CD8-positive, alpha-beta memory T cell (primary cell): ENCODE results near the gene MEOX2. TPM values are rescaled to one million over a fixed set of nuclear protein-coding genes. Genes with fewer than 3 reads are reported as not detected.

Experiments
- CTCF ChIA-PET: fragments of 350-600 bp; sonication (Branson Sonifier 250); formaldehyde crosslinking; loops from one replicate; lab custom pipeline; 2021; ENCODE audit warnings: antibody characterized with exemption; lab: Charles Lee
- POLR2A ChIA-PET: fragments of 350-600 bp; sonication (Branson Sonifier 250); formaldehyde crosslinking; loops from one replicate; lab custom pipeline; 2021; ENCODE audit warnings: antibody characterized with exemption; lab: Charles Lee
- DNase-seq, 5 donors: peaks; one replicate each; pipeline versions ENCODE4 v3.0.0 to v3.0.0-alpha.2; 2020 to 2022; ENCODE audit warnings: mixed read lengths in 1 of 5
- H3K27ac ChIP-seq: one replicate; pipeline ENCODE4 v1.7.0; 2013; ENCODE audit warnings: low read depth, mild to moderate bottlenecking, low read length, moderate library complexity
- H3K27me3 ChIP-seq: 2 replicates; pipeline ENCODE4 v1.7.0; 2013; ENCODE audit warnings: low read length, mild to moderate bottlenecking; ENCODE audit not compliant: insufficient read depth, poor library complexity, severe bottlenecking
- H3K36me3 ChIP-seq: 2 replicates; pipeline ENCODE4 v1.7.0; 2013; ENCODE audit warnings: mild to moderate bottlenecking, low read length, moderate library complexity; ENCODE audit not compliant: insufficient read depth
- H3K4me1 ChIP-seq: 2 replicates; pipeline ENCODE4 v1.7.0; 2013; ENCODE audit warnings: mild to moderate bottlenecking, low read length, moderate library complexity; ENCODE audit not compliant: insufficient read depth
- H3K4me3 ChIP-seq: 2 replicates; pipeline ENCODE4 v1.7.0; 2013; ENCODE audit warnings: mild to moderate bottlenecking, low read length
- H3K9me3 ChIP-seq: 2 replicates; pipeline ENCODE4 v1.7.0; 2013; ENCODE audit warnings: mild to moderate bottlenecking, low read length
- H3K27ac Mint-ChIP-seq, 8 donors: one replicate each; pipeline ENCODE4 v1.8.0; 2020 to 2021; ENCODE audit warnings: mixed read lengths in 8 of 8, mild to moderate bottlenecking in 6 of 8, inconsistent platforms in 3 of 8, moderate library complexity in 3 of 8
- H3K27me3 Mint-ChIP-seq, 2 donors: one replicate each; pipeline ENCODE4 v1.8.0; 2020 to 2021; ENCODE audit warnings: mixed read lengths in 2 of 2, mild to moderate bottlenecking in 1 of 2, moderate library complexity in 1 of 2
- H3K36me3 Mint-ChIP-seq, 3 donors: one replicate each; pipeline ENCODE4 v1.8.0; 2020 to 2021; ENCODE audit warnings: mixed read lengths in 3 of 3, inconsistent platforms in 1 of 3, mild to moderate bottlenecking in 1 of 3
- H3K4me1 Mint-ChIP-seq, 3 donors: one replicate each; pipeline ENCODE4 v1.8.0; 2020 to 2021; ENCODE audit warnings: mixed read lengths in 3 of 3, inconsistent platforms in 1 of 3, mild to moderate bottlenecking in 1 of 3
- H3K4me3 Mint-ChIP-seq, 7 donors: one replicate each; pipeline ENCODE4 v1.8.0; 2020 to 2021; ENCODE audit warnings: mixed read lengths in 7 of 7, mild to moderate bottlenecking in 6 of 7, moderate library complexity in 4 of 7, inconsistent platforms in 2 of 7
- H3K9me3 Mint-ChIP-seq, 5 donors: one replicate each; pipeline ENCODE4 v1.8.0; 2020 to 2022; ENCODE audit warnings: mixed read lengths in 5 of 5, mild to moderate bottlenecking in 3 of 5, moderate library complexity in 2 of 5, inconsistent platforms in 1 of 5
- polyA plus RNA-seq: library from polyadenylated mRNA; unstranded; fragments of 300-500 nt; fragmentation: Illumina TruSeq; gene quantifications from one replicate; pipeline ENCODE4 v1.2.3, GENCODE V29; 2021
- total RNA-seq, 2 experiments: library from RNA; stranded (reverse); gene quantifications; one replicate each; pipeline ENCODE4 v1.2.3, GENCODE V29; 2021

The MEOX2 gene
- total and polyA plus RNA-seq, 3 experiments from 2014 or later, result not detected

DNA sequence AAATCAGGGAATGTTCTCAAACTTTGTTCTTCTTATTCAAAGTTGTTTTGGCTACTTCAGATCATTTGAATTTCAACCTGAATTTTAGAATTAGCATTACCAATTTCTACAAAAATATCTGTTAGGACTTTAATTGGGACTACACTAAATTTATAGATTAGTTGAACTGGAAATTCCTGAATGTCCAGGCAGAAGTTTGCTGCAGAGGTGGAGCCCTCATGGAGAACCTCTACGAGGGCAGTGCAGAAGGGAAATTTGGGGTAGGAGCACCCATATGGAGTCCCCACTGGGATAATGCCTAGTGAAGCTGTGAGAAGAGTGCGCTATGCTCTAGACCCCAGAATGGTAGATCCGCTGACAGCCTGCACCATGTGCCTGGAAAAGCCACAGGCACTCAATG is 101.9 kb downstream of the MEOX2 start:
- Mint-ChIP-seq H3K4me3 (no peak overlapping the region), H3K36me3 (no peaks in the 10 kb centered on the region), H3K27ac (no peak overlapping the region), H3K27me3 (no peaks in the 10 kb centered on the region), H3K9me3 (peaks cover 3 to 11% (median 7%) of the 10 kb centered on the region in 5 donors), H3K4me1 (no peaks in the 10 kb centered on the region)
- no peak overlapping the region for H3K4me3 ChIP-seq
- no peaks in the 10 kb centered on the region for H3K4me1 ChIP-seq
- H3K36me3 ChIP-seq, result no peaks in the 10 kb centered on the region
- no peak for DNase-seq
- H3K27ac ChIP-seq, result no peak overlapping the region
- no peaks in the 10 kb centered on the region for H3K27me3 ChIP-seq
- no peaks in the 10 kb centered on the region for H3K9me3 ChIP-seq
- POLR2A ChIA-PET, result no interaction called here
- CTCF ChIA-PET, result no interaction called here

DNA sequence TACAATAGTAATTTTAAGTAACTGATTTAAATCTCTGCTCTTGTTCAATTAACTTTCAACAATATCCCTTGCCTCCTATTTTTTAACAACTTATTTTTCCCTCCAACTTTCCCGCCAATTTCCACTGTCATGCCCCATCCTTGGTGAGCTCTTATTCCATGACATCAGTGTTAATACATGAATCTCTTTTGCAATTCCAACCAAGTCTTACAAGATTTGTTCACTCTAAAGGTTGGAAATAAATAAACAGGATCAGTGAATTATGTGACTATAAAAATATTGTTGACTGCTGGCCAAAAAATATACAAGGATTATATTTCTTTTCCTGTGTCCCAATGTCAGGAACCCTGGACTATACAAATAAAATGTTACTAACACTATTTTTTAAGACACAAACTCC is 103.7 kb downstream of the MEOX2 start:
- no peak for DNase-seq
- POLR2A ChIA-PET, result no interaction called here
- Histone ChIP-seq H3K4me1 (no peaks in the 10 kb centered on the region), H3K36me3 (no peaks in the 10 kb centered on the region), H3K27me3 (no peaks in the 10 kb centered on the region), H3K4me3 (no peak overlapping the region), H3K9me3 (no peaks in the 10 kb centered on the region), H3K27ac (no peak overlapping the region)
- H3K4me1 Mint-ChIP-seq, result no peaks in the 10 kb centered on the region
- H3K27ac Mint-ChIP-seq, result no peak overlapping the region
- CTCF ChIA-PET, result no interaction called here
- no peaks in the 10 kb centered on the region for H3K36me3 Mint-ChIP-seq
- H3K4me3 Mint-ChIP-seq, result no peak overlapping the region
- peaks cover 3 to 11% (median 8%) of the 10 kb centered on the region in 5 donors for H3K9me3 Mint-ChIP-seq
- H3K27me3 Mint-ChIP-seq, result no peaks in the 10 kb centered on the region

DNA sequence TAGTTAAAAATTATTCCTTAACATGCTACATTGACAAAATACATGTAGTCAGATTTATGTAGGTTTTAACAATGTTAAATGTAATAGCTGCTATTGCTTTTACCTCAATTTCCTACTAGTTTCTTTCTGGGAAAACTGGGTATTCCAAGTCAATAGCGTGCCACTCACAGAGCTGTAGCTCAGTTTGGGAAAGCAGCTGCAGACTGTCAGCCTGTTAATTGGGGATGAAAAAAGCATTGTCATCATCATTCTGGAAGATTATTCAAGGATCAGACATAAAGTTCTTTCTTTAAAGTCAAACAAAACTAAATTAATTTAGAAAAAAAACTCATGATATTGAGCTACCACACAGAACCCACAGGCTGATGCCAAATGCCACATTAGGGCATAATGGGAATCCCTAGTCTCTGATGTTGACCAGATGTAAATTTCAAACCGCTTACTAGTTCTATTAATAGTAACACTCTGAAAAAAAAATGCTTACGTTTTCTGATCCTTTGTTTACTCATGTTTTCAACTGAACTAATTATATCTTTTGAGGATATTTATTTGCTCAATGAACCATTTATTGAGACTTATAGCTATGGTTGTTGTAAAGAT is 105.0 kb downstream of the MEOX2 start:
- DNase-seq, result no peak
- Histone ChIP-seq H3K27ac (no peak overlapping the region), H3K9me3 (no peaks in the 10 kb centered on the region), H3K4me3 (no peak overlapping the region), H3K36me3 (no peaks in the 10 kb centered on the region), H3K27me3 (no peaks in the 10 kb centered on the region), H3K4me1 (no peaks in the 10 kb centered on the region)
- ChIA-PET CTCF (no interaction called here), POLR2A (no interaction called here)
- Mint-ChIP-seq H3K27ac (no peak overlapping the region), H3K9me3 (peaks cover 3 to 12% (median 10%) of the 10 kb centered on the region in 5 donors), H3K4me3 (no peak overlapping the region), H3K4me1 (no peaks in the 10 kb centered on the region), H3K36me3 (no peaks in the 10 kb centered on the region), H3K27me3 (no peaks in the 10 kb centered on the region)

DNA sequence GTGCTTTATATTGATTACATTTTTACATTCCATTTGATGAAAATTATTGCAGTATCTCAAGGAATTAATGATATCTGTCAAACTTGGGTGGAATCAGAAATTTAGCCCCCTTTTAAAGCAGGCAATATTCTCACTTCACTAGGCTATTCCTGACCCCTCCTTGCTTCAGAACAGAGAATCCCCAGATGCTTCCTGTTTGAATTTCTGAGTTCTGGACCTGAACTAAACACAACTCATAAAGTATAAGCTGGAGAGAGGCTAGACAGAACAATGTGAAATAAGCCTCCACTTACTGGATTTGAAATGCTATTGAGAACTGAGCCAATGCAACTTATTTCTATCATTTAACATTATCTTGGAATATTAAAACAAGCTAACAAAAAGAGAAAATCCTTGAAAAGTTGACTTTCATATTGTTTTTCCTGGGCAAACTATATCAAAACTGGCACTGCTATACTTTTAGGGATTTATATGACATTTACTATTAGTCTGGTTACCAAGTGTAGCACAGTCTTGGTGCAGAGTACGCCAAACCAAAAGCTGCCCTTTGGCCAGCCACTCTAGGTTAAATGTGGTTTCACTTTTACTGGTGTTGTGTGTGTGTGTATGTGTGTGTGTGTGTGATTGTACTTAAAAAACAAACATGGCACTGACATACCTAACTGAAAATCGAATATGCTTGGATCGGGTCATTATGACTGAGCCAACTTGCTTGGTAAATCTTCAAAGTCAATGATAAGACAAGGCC is 105.7 kb downstream of the MEOX2 start:
- Mint-ChIP-seq H3K27ac (no peak overlapping the region), H3K4me3 (no peak overlapping the region), H3K27me3 (no peaks in the 10 kb centered on the region), H3K36me3 (no peaks in the 10 kb centered on the region), H3K9me3 (peaks cover 3 to 12% (median 10%) of the 10 kb centered on the region in 5 donors), H3K4me1 (no peaks in the 10 kb centered on the region)
- Histone ChIP-seq H3K4me1 (no peaks in the 10 kb centered on the region), H3K9me3 (no peaks in the 10 kb centered on the region), H3K36me3 (no peaks in the 10 kb centered on the region), H3K27me3 (no peaks in the 10 kb centered on the region), H3K27ac (no peak overlapping the region), H3K4me3 (no peak overlapping the region)
- ChIA-PET CTCF (no interaction called here), POLR2A (no interaction called here)
- DNase-seq, result no peak

DNA sequence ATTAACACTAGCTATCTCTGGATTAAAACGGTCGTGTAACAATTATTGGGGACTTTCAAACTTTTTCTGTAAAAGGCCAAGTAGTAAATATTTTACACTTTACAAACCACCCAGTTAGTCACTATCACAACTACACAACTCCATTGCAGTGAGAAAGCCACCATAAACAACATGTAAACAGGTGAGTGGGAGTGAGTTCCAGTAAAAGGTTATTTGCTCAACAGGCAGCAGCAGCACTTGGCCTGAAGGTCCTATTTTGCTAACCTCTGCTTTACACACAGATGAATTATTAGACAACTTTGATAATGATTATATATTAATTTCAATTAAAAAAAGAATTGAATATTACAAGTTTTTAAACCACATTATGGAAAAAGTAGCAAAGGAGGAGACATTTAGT is 108.9 kb downstream of the MEOX2 start:
- H3K27ac ChIP-seq, result no peak overlapping the region
- no peaks in the 10 kb centered on the region for H3K36me3 Mint-ChIP-seq
- no peaks in the 10 kb centered on the region for H3K4me1 ChIP-seq
- DNase-seq, result no peak
- H3K27me3 Mint-ChIP-seq, result no peaks in the 10 kb centered on the region
- H3K4me3 ChIP-seq, result no peak overlapping the region
- H3K36me3 ChIP-seq, result no peaks in the 10 kb centered on the region
- H3K4me3 Mint-ChIP-seq, result no peak overlapping the region
- peaks cover 0 to 13% (median 7%) of the 10 kb centered on the region in 5 donors for H3K9me3 Mint-ChIP-seq
- CTCF ChIA-PET, result no interaction called here
- H3K4me1 Mint-ChIP-seq, result no peaks in the 10 kb centered on the region
- no peaks in the 10 kb centered on the region for H3K27me3 ChIP-seq
- no peak overlapping the region for H3K27ac Mint-ChIP-seq
- no peaks in the 10 kb centered on the region for H3K9me3 ChIP-seq
- POLR2A ChIA-PET, result no interaction called here

DNA sequence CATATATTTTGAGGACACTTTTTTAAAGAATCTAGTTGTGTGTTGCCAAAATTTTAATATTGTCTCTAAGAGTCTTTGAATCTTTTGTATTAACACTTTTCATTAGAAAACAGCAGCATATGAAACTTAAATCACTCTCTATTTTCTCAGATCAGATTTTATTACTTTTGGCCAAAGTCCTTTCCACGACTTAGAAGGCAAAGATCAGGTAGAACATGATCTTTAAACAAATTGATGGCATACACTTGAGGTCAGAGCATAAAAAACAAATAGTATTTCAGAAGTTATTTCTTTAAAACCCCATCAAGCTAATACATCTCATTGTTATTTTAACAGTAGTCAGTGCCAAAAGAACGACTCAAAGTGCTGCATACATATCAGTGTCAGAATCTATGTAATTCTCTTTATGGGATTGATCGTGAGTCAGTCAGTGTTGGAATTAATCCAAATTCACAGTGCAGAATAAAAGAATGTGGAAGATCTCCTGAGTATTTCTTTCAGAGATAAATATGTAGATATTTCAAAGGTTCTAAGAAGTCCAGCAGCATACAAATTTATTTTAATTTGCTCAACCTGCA is 115.1 kb downstream of the MEOX2 start:
- ChIA-PET POLR2A (no interaction called here), CTCF (no interaction called here)
- H3K27ac Mint-ChIP-seq, result no peak overlapping the region
- Histone ChIP-seq H3K4me3 (no peak overlapping the region), H3K27ac (no peak overlapping the region), H3K27me3 (no peaks in the 10 kb centered on the region), H3K4me1 (no peaks in the 10 kb centered on the region), H3K9me3 (no peaks in the 10 kb centered on the region), H3K36me3 (no peaks in the 10 kb centered on the region)
- no peak overlapping the region for H3K4me3 Mint-ChIP-seq
- no peak for DNase-seq
- H3K36me3 Mint-ChIP-seq, result no peaks in the 10 kb centered on the region
- no peaks in the 10 kb centered on the region for H3K27me3 Mint-ChIP-seq
- H3K4me1 Mint-ChIP-seq, result no peaks in the 10 kb centered on the region
- H3K9me3 Mint-ChIP-seq, result peaks cover 0 to 8% (median 5%) of the 10 kb centered on the region in 5 donors

DNA sequence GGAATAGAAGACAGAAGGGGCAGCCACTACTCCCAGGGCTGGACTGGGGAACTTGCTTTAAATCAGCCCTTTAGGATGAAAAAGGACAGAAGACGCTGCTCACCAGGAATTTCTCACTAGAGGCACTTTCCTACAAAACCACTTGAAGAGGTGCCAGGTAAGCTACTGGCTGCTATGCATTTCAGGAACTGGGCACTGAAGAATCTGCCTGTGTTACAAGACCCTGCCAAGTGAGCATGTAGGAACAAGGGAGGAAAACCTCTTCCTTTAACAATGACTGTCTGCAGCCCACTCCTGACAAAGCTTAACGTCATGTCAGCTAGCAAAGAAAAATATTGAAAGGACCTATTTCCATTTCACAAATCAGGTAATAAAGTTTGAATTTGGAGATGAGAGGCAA is 118.8 kb downstream of the MEOX2 start:
- Mint-ChIP-seq H3K4me1 (no peaks in the 10 kb centered on the region), H3K36me3 (no peaks in the 10 kb centered on the region), H3K27me3 (no peaks in the 10 kb centered on the region), H3K27ac (no peak overlapping the region), H3K4me3 (no peak overlapping the region), H3K9me3 (peaks cover 0 to 2% (median 0%) of the 10 kb centered on the region in 5 donors)
- ChIA-PET POLR2A (no interaction called here), CTCF (no interaction called here)
- H3K9me3 ChIP-seq, result no peaks in the 10 kb centered on the region
- H3K4me3 ChIP-seq, result no peak overlapping the region
- no peaks in the 10 kb centered on the region for H3K4me1 ChIP-seq
- H3K27me3 ChIP-seq, result no peaks in the 10 kb centered on the region
- DNase-seq, result no peak
- no peak overlapping the region for H3K27ac ChIP-seq
- H3K36me3 ChIP-seq, result no peaks in the 10 kb centered on the region

DNA sequence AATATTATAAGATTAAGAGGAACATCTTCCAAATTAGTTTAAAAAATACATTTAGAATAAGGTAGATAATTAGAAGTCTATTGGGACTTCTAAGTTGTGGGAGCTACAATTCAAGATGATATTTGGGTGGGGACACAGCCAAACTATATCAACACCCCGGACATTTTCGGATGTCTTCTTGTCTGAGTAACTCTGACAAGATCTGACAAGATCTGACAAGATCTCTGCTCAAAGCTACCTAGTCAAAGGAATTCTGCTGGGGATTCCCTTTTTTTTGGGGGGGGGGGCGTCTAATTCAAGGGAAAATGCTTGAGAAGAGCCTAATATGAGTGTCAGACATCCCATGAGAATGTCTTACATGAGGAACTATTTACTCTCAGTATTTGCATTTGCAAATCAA is 119.4 kb downstream of the MEOX2 start:
- POLR2A ChIA-PET, result no interaction called here
- H3K36me3 ChIP-seq, result no peaks in the 10 kb centered on the region
- no peak overlapping the region for H3K27ac Mint-ChIP-seq
- H3K36me3 Mint-ChIP-seq, result no peaks in the 10 kb centered on the region
- no peak overlapping the region for H3K4me3 ChIP-seq
- peaks cover 0 to 2% (median 0%) of the 10 kb centered on the region in 5 donors for H3K9me3 Mint-ChIP-seq
- no peaks in the 10 kb centered on the region for H3K27me3 Mint-ChIP-seq
- CTCF ChIA-PET, result no interaction called here
- H3K27ac ChIP-seq, result no peak overlapping the region
- H3K4me3 Mint-ChIP-seq, result no peak overlapping the region
- H3K4me1 ChIP-seq, result no peaks in the 10 kb centered on the region
- no peaks in the 10 kb centered on the region for H3K27me3 ChIP-seq
- no peaks in the 10 kb centered on the region for H3K4me1 Mint-ChIP-seq
- H3K9me3 ChIP-seq, result no peaks in the 10 kb centered on the region
- no peak for DNase-seq
